IPS-NIHi7 (cell line): ENCODE results near the gene KRT8.

Source experiments
- DNase-seq: peaks from one replicate; pipeline ENCODE4 v3.0.0; 2012; ENCODE audit warnings: mixed read lengths; ENCODE audit errors: extremely low spot score

The KRT8 gene

GRCh38 chr12:52847335-52848102 lies 57.4 kb downstream of the KRT8 start:
- DNase-seq: no peak
